ENCODE data around the gene HOXB4. TPM values are rescaled to one million over a fixed set of nuclear protein-coding genes. Genes with fewer than 3 reads are reported as not detected.
A peak's percentile ranks its signal among the peaks of the same experiment; 100 is the strongest.

The HOXB4 gene
- total and polyA plus RNA-seq, 2 donors from 2014 or later = 4.4 to 22.6 TPM

DNA sequence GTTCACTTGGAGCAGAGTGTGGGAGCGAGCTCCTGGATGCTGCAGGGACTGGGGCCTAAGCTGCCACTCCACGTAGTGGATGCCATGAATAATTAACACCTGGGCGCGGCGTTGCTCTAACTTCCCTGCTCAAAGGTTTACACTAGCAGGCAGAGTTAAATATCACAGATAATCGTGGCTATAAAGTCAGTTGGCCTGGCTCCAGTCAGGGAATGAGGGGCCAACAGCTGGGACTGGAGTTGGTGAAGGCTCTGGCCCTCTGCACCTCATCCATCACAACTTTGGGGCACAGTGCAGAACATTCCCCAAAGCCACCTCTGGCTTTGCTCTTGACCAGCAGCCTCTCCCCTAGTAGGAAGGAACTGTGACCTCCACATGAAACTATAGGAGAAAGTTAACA lies 10.9 kb downstream of the HOXB4 start:
- H3K9me3 ChIP-seq (ENCODE audit: control insufficient read depth in 2 of 3, insufficient read depth in 1 of 3, low read length in 3 of 3) = no peaks in the 10 kb centered on the region
- no peaks in the 10 kb centered on the region for H3K27me3 ChIP-seq (ENCODE audit: control insufficient read depth, insufficient read depth, low read length)
- H3K4me3 ChIP-seq (ENCODE audit: low read length in 3 of 3) = peak overlapping the region in 1 of 3 donors; percentile 44
- FAIRE-seq (no peak), DNase-seq (no peak)
- H3K4me1 ChIP-seq (ENCODE audit: control insufficient read depth in 2 of 3, insufficient read depth in 2 of 3, low read depth in 1 of 3, low read length in 3 of 3) = peaks cover 29 to 48% (median 42%) of the 10 kb centered on the region in 3 donors
- peak overlapping the region; percentile 68 to 77 for H3K27ac ChIP-seq (ENCODE audit: low read depth in 2 of 2, low read length in 2 of 2)
- peaks cover 2 to 5% (median 2%) of the 10 kb centered on the region in 3 donors for H3K36me3 ChIP-seq (ENCODE audit: control insufficient read depth in 2 of 3, insufficient read depth in 3 of 3, low read length in 3 of 3)
- peak overlapping the region in 1 of 3 donors; percentile 65 for H3K9ac ChIP-seq (ENCODE audit: low read length in 3 of 3)
- TF ChIP-seq, protein P1, sequence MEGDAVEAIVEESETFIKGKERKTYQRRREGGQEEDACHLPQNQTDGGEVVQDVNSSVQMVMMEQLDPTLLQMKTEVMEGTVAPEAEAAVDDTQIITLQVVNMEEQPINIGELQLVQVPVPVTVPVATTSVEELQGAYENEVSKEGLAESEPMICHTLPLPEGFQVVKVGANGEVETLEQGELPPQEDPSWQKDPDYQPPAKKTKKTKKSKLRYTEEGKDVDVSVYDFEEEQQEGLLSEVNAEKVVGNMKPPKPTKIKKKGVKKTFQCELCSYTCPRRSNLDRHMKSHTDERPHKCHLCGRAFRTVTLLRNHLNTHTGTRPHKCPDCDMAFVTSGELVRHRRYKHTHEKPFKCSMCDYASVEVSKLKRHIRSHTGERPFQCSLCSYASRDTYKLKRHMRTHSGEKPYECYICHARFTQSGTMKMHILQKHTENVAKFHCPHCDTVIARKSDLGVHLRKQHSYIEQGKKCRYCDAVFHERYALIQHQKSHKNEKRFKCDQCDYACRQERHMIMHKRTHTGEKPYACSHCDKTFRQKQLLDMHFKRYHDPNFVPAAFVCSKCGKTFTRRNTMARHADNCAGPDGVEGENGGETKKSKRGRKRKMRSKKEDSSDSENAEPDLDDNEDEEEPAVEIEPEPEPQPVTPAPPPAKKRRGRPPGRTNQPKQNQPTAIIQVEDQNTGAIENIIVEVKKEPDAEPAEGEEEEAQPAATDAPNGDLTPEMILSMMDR (IDR thresholded peaks at IDR 0.05; ENCODE audit: borderline replicate concordance, extremely low read depth, insufficient read depth) = no peak
- intact Hi-C loops (cut with DNase I) = no loop called here

DNA sequence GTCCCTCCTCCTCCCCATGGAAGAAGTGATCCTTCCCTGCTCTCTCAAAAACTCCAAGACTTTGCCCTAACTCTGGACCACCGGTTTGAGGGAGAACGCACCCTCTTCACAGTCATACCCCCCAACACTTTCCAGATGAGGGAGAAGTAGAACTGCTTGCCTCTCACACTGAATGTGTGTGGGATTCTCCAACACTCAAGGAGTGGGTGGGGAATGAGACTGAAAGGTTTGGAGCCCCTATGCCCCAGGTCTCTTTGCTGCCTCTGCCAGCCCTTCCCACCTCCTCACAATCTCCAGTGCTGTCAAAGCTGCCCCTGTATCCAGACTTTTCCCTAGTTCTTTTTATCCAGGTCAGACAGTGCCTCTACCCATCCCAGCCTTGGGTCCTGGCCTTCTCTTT lies 11.4 kb downstream of the HOXB4 start:
- no peaks in the 10 kb centered on the region for H3K27me3 ChIP-seq (ENCODE audit: control insufficient read depth, insufficient read depth, low read length)
- H3K27ac ChIP-seq (ENCODE audit: low read depth in 2 of 2, low read length in 2 of 2) = peak overlapping the region; percentile 68 to 77
- peak overlapping the region in 1 of 3 donors; percentile 65 for H3K9ac ChIP-seq (ENCODE audit: low read length in 3 of 3)
- H3K9me3 ChIP-seq (ENCODE audit: control insufficient read depth in 2 of 3, insufficient read depth in 1 of 3, low read length in 3 of 3) = no peaks in the 10 kb centered on the region
- DNase-seq (no peak), FAIRE-seq (no peak)
- TF ChIP-seq, protein P1 (IDR thresholded peaks at IDR 0.05; ENCODE audit: borderline replicate concordance, extremely low read depth, insufficient read depth) = no peak
- H3K4me3 ChIP-seq (ENCODE audit: low read length in 3 of 3) = peak overlapping the region in 1 of 3 donors; percentile 44
- peaks cover 29 to 50% (median 44%) of the 10 kb centered on the region in 3 donors for H3K4me1 ChIP-seq (ENCODE audit: control insufficient read depth in 2 of 3, insufficient read depth in 2 of 3, low read depth in 1 of 3, low read length in 3 of 3)
- H3K36me3 ChIP-seq (ENCODE audit: control insufficient read depth in 2 of 3, insufficient read depth in 3 of 3, low read length in 3 of 3) = peaks cover 2 to 5% (median 4%) of the 10 kb centered on the region in 3 donors
- intact Hi-C loops (cut with DNase I) = no loop called here

DNA sequence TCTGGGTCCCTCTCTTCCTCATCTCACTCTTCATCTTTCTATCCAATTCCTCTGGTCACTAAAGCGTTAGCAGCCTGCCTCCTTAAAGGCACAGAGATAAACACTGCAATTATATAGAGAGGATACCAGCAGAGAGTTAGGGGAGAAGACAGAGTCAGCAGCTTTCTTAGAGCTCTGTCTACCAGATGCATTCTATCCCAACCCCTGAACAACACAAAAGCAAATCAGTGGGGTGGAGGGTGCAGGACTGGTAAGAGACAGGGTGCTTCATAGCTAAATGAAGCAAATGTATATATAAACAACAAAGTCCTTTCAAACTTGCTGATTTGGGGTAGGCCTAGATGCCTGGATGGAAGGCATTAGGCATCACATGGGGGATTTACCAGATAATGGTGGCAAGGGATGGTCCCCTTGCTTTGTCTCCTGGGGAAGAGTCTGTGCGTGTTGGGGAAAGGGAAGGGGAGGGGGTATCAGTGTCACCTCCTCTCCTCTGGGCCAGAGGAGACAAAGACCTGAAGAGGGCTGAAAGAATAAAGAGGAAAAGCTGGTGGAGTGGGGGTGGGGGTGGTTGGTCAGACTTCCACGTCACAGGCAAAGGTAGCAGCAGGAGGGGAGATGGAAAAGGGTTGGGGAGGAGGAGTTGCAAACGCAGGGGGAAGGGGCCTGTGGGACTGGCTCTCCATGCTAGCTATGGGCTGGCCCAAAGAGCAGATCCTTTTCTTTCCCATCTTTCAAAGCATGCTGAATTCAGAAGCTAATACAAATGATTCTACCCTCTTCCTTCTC lies 12.0 kb downstream of the HOXB4 start:
- peaks cover 2 to 8% (median 5%) of the 10 kb centered on the region in 3 donors for H3K36me3 ChIP-seq (ENCODE audit: control insufficient read depth in 2 of 3, insufficient read depth in 3 of 3, low read length in 3 of 3)
- H3K4me1 ChIP-seq (ENCODE audit: control insufficient read depth in 2 of 3, insufficient read depth in 2 of 3, low read depth in 1 of 3, low read length in 3 of 3) = peaks cover 34 to 56% (median 45%) of the 10 kb centered on the region in 3 donors
- no peaks in the 10 kb centered on the region for H3K27me3 ChIP-seq (ENCODE audit: control insufficient read depth, insufficient read depth, low read length)
- no peak overlapping the region for H3K4me3 ChIP-seq (ENCODE audit: low read length in 3 of 3)
- TF ChIP-seq, protein P1 (IDR thresholded peaks at IDR 0.05; ENCODE audit: borderline replicate concordance, extremely low read depth, insufficient read depth) = no peak
- DNase-seq (no peak), FAIRE-seq (no peak)
- H3K27ac ChIP-seq (ENCODE audit: low read depth in 2 of 2, low read length in 2 of 2) = peak overlapping the region; percentile 68 to 77
- intact Hi-C loops (cut with DNase I) = no loop called here
- peak overlapping the region in 1 of 3 donors; percentile 65 for H3K9ac ChIP-seq (ENCODE audit: low read length in 3 of 3)
- H3K9me3 ChIP-seq (ENCODE audit: control insufficient read depth in 2 of 3, insufficient read depth in 1 of 3, low read length in 3 of 3) = no peaks in the 10 kb centered on the region
